Activated T-cell treated with anti-CD3 and anti-CD28 coated beads, Interleukin-2, amount 50 U/mL, for 48 hours (primary cell): ENCODE measurements around the gene SLC30A2.

Source experiments
- DNase-seq, 2 experiments: peaks; one replicate each; pipeline ENCODE4 v3.0.0-alpha.2; 2020

Gene SLC30A2

GRCh38 chr1:26067432-26067911 lies 21.6 kb upstream of the SLC30A2 start, which contains the start of gene TRIM63:
TSS of gene TRIM63 (minus strand) at chr1:26067630. CDS start at chr1:26067494, 136 bp downstream.
- no peak for DNase-seq

- no peak for DNase-seq
Measured at GRCh38 chr1:26066857-26067256, 20.9 kb upstream of the SLC30A2 start.

- DNase-seq, result no peak
Measured at GRCh38 chr1:26066160-26066559, 20.2 kb upstream of the SLC30A2 start.

- DNase-seq, result no peak
Measured at GRCh38 chr1:26064553-26064952, 18.6 kb upstream of the SLC30A2 start.

- DNase-seq, result no peak
Measured at GRCh38 chr1:26060832-26061574, 15.1 kb upstream of the SLC30A2 start.

GRCh38 chr1:26059906-26060305 lies 14.0 kb upstream of the SLC30A2 start:
- no peak for DNase-seq

GRCh38 chr1:26058052-26058595 lies 12.2 kb upstream of the SLC30A2 start:
- DNase-seq, result no peak

- no peak for DNase-seq
Measured at GRCh38 chr1:26057189-26057588, 11.3 kb upstream of the SLC30A2 start.

GRCh38 chr1:26055041-26055440 lies 9.1 kb upstream of the SLC30A2 start:
- no peak for DNase-seq

- DNase-seq, result no peak
Measured at GRCh38 chr1:26053718-26054560, 8.0 kb upstream of the SLC30A2 start.

GRCh38 chr1:26050248-26050640 lies 4.3 kb upstream of the SLC30A2 start:
- no peak for DNase-seq

- DNase-seq, result no peak
Measured at GRCh38 chr1:26049531-26050247, 3.8 kb upstream of the SLC30A2 start.

- no peak for DNase-seq
Measured at GRCh38 chr1:26047278-26047874, 1.5 kb upstream of the SLC30A2 start.

GRCh38 chr1:26046246-26047095 lies 553 bp upstream of the SLC30A2 start:
- no peak for DNase-seq

GRCh38 chr1:26044971-26045721 lies 772 bp downstream of the SLC30A2 start:
- no peak for DNase-seq

- no peak for DNase-seq
Measured at GRCh38 chr1:26044414-26044813, 1.5 kb downstream of the SLC30A2 start.

- DNase-seq, result no peak
Measured at GRCh38 chr1:26043765-26044164, 2.2 kb downstream of the SLC30A2 start.

- no peak for DNase-seq
Measured at GRCh38 chr1:26041978-26042377, 3.9 kb downstream of the SLC30A2 start.

- DNase-seq, result no peak
Measured at GRCh38 chr1:26041401-26041800, 4.5 kb downstream of the SLC30A2 start.

GRCh38 chr1:26038904-26039303 lies 7.0 kb downstream of the SLC30A2 start:
- no peak for DNase-seq

GRCh38 chr1:26038477-26038876 lies 7.4 kb downstream of the SLC30A2 start:
- no peak for DNase-seq
